Panc1 (cell line): ENCODE measurements around the gene SHB. TPM values are rescaled to one million over a fixed set of nuclear protein-coding genes. Genes with fewer than 3 reads are reported as not detected.
A peak's percentile ranks its signal among the peaks of the same experiment; 100 is the strongest.

Experiments
- ATAC-seq: fragments of 200-7000 bp; cut with Tn5 transposase; 2 replicates; pipeline ENCODE4 v1.9.1; 2020; ENCODE audit warnings: mild to moderate bottlenecking, moderate library complexity
- BruUV-seq: library from RNA; stranded (reverse); fragments of 400-500 nt; replicated peaks from 2 replicates; lab custom pipeline; 2021; lab: Mats Ljungman, UMichigan
- CTCF ChIA-PET: fragments of 300-600 bp; sonication (Branson Sonifier 250); formaldehyde crosslinking; loops from one replicate; lab custom pipeline; 2022; ENCODE audit warnings: antibody characterized with exemption; lab: Charles Lee
- POLR2A ChIA-PET: fragments of 300-600 bp; sonication (Branson Sonifier 250); formaldehyde crosslinking; loops from one replicate; lab custom pipeline; 2022; ENCODE audit warnings: antibody characterized with exemption; lab: Charles Lee
- DNase-seq: peaks from one replicate; pipeline ENCODE4 v3.0.0-alpha.2; 2010; ENCODE audit warnings: low read depth, low spot score
- H3K27ac ChIP-seq: 2 replicates; pipeline ENCODE4 v1.5.1; 2011; ENCODE audit warnings: mild to moderate bottlenecking, low read length, inconsistent platforms
- H3K27me3 ChIP-seq: fragments of 200-500 bp; sonication (Bioruptor generic); 2 replicates; pipeline ENCODE4 v1.6.0; 2014; ENCODE audit warnings: low read length, inconsistent platforms; ENCODE audit not compliant: control insufficient read depth, insufficient read depth
- H3K36me3 ChIP-seq: fragments of 200-500 bp; sonication (Bioruptor generic); 2 replicates; pipeline ENCODE4 v1.5.1; 2014; ENCODE audit warnings: inconsistent platforms, mild to moderate bottlenecking, low read length, moderate library complexity; ENCODE audit not compliant: control insufficient read depth, insufficient read depth
- H3K4me1 ChIP-seq: 2 replicates; pipeline ENCODE4 v1.5.1; 2011; ENCODE audit warnings: inconsistent platforms, mild to moderate bottlenecking, low read length, moderate library complexity; ENCODE audit not compliant: control insufficient read depth, insufficient read depth
- H3K4me3 ChIP-seq, 2 experiments: 2 replicates each; pipeline ENCODE4 v1.5.1; 2011 to 2012; ENCODE audit warnings: low read depth in 2 of 2, low read length in 2 of 2, mild to moderate bottlenecking in 2 of 2, inconsistent platforms in 1 of 2, moderate library complexity in 1 of 2
- H3K9me3 ChIP-seq: fragments of 200-500 bp; sonication (Bioruptor generic); 2 replicates; pipeline ENCODE4 v1.5.1; 2014; ENCODE audit warnings: low read depth, mild to moderate bottlenecking, inconsistent platforms, low read length, moderate library complexity; ENCODE audit not compliant: control insufficient read depth, insufficient read depth
- CTCF ChIP-seq: fragments of 450-650 bp; IDR thresholded peaks from 2 replicates; pipeline ENCODE4 v1.5.1; 2017; ENCODE audit warnings: mild to moderate bottlenecking
- POLR2AphosphoS5 ChIP-seq: IDR thresholded peaks from 2 replicates; pipeline ENCODE4 v1.6.1; 2012; ENCODE audit warnings: mild to moderate bottlenecking, low read depth, low read length, moderate library complexity
- REST ChIP-seq, 2 experiments: IDR thresholded peaks; 2 replicates each; pipeline ENCODE4 v1.6.1; 2011 to 2012; ENCODE audit warnings: low read depth in 2 of 2, control low read depth in 1 of 2, low read length in 1 of 2, mild to moderate bottlenecking in 1 of 2, moderate library complexity in 1 of 2; ENCODE audit not compliant: insufficient read depth in 1 of 2
- SIN3A ChIP-seq: IDR thresholded peaks from 2 replicates; pipeline ENCODE4 v1.6.1; 2012; ENCODE audit warnings: low read depth, mild to moderate bottlenecking, low read length, moderate library complexity, borderline replicate concordance; ENCODE audit not compliant: insufficient read depth
- TCF7L2 ChIP-seq: IDR thresholded peaks from 2 replicates; pipeline ENCODE4 v1.6.1; 2011; ENCODE audit warnings: mild to moderate bottlenecking, low read depth, low read length, inconsistent platforms
- in situ Hi-C: cut with HindIII; loops from 2 replicates; pipeline ENCODE4 v1.10.0; 2016; ENCODE audit warnings: low sequenced_read_pairs, low pct_unique_long_range_greater_than_20kb
- intact Hi-C: fragments of 100-400 bp; cut with micrococcal nuclease; formaldehyde crosslinking; loops from one replicate; pipeline ENCODE4 v1.10.0; 2022; ENCODE audit not compliant: unreplicated experiment
- total RNA-seq: library from RNA; stranded (reverse); gene quantifications from one replicate; pipeline ENCODE4 v1.2.1, GENCODE V29; 2021; ENCODE audit not compliant: unreplicated experiment

Gene SHB
- total RNA-seq, 1 experiment from 2014 or later, result 59.9 TPM

GRCh38 chr9:38037981-38038306 lies 31.1 kb downstream of the SHB start:
- CTCF ChIA-PET, result no interaction called here
- H3K27ac ChIP-seq, result peak overlapping the region; percentile 99
- POLR2A ChIA-PET, result no interaction called here
- peaks cover 94% of the 10 kb centered on the region for H3K4me1 ChIP-seq
- no peaks in the 10 kb centered on the region; the same call in 1 of the 2 replicates for H3K36me3 ChIP-seq
- no TSS peak for BruUV-seq
- no peak for TF ChIP-seq REST (IDR thresholded peaks at IDR 0.05; ENCODE audit: insufficient read depth in 1 of 2, low read depth in 2 of 2, low read length in 1 of 2)
- TF ChIP-seq TCF7L2, result no peak
- TF ChIP-seq SIN3A, result no peak
- no peak for TF ChIP-seq CTCF
- no peak for TF ChIP-seq POLR2AphosphoS5
- H3K9me3 ChIP-seq, result no peaks in the 10 kb centered on the region
- intact Hi-C loops (no loop called here), in situ Hi-C loops (no loop called here)
- H3K4me3 ChIP-seq, result no peak overlapping the region
- ATAC-seq, result no peak
- no peak for DNase-seq
- H3K27me3 ChIP-seq, result no peaks in the 10 kb centered on the region

- Histone ChIP-seq H3K9me3 (no peaks in the 10 kb centered on the region), H3K4me3 (0 out of 4 replicates have a peak overlapping the region, but pooled peaks of 1 of the 2 experiments have one; percentile 6), H3K27ac (peak overlapping the region; percentile 99), H3K4me1 (peaks cover 94% of the 10 kb centered on the region), H3K36me3 (no peaks in the 10 kb centered on the region), H3K27me3 (no peaks in the 10 kb centered on the region)
- ATAC-seq (no peak), DNase-seq (no peak)
- POLR2A ChIA-PET, result interaction anchor here (0.9 to 1.1 kb wide), 2 partner anchors 11 to 12 kb away, joined by 3 read pairs; no protein-coding TSS in a partner anchor
- TF ChIP-seq REST (IDR thresholded peaks at IDR 0.05; ENCODE audit: insufficient read depth in 1 of 2, low read depth in 2 of 2, low read length in 1 of 2) (no peak), TCF7L2 (no peak), CTCF (no peak), SIN3A (no peak), POLR2AphosphoS5 (no peak)
- CTCF ChIA-PET, result no interaction called here
- intact Hi-C loops (no loop called here), in situ Hi-C loops (no loop called here)
- no TSS peak for BruUV-seq
These were observed 32.5 kb downstream of the SHB start for GRCh38 chr9:38036359-38037084.
